Astrocyte (in vitro differentiated cells and primary cell): Measurements from ENCODE around the gene ZDHHC11B. TPM values are rescaled to one million over a fixed set of nuclear protein-coding genes. Genes with fewer than 3 reads are reported as not detected.
"Not testable (repeated sequence)": the region's sequence is repeated elsewhere in the genome, so short reads cannot be mapped to it uniquely, and the experiment has no call there.

Experiments used
- DNase-seq: peaks from one replicate; pipeline ENCODE4 v3.0.0-alpha.2; 2010; ENCODE audit warnings: low read depth
- FAIRE-seq: peaks from 2 replicates; lab custom pipeline; 2011; peaks lifted over from hg19 to GRCh38; lab: Jason Lieb, UNC
- H2AFZ ChIP-seq: 2 replicates; pipeline ENCODE4 v1.6.0; 2012; ENCODE audit warnings: low read depth, low read length, inconsistent platforms
- H3K27ac ChIP-seq: 2 replicates; pipeline ENCODE4 v1.5.1; 2011; ENCODE audit warnings: low read depth, low read length, inconsistent platforms
- H3K27me3 ChIP-seq: 2 replicates; pipeline ENCODE4 v1.6.0; 2011; ENCODE audit warnings: low read length, inconsistent platforms; ENCODE audit not compliant: insufficient read depth
- H3K36me3 ChIP-seq: 2 replicates; pipeline ENCODE4 v1.5.1; 2011; ENCODE audit warnings: low read length, inconsistent platforms; ENCODE audit not compliant: insufficient read depth
- H3K4me1 ChIP-seq: 2 replicates; pipeline ENCODE4 v1.5.1; 2011; ENCODE audit warnings: low read length, inconsistent platforms; ENCODE audit not compliant: insufficient read depth
- H3K4me2 ChIP-seq: 2 replicates; pipeline ENCODE4 v1.6.0; 2012; ENCODE audit warnings: low read length, inconsistent platforms
- H3K4me3 ChIP-seq: 2 replicates; pipeline ENCODE4 v1.5.1; 2011; ENCODE audit warnings: low read depth, mild to moderate bottlenecking, low read length, inconsistent platforms; ENCODE audit not compliant: insufficient read depth
- H3K79me2 ChIP-seq: 2 replicates; pipeline ENCODE4 v1.6.0; 2012; ENCODE audit warnings: mild to moderate bottlenecking, low read length, inconsistent platforms; ENCODE audit not compliant: insufficient read depth
- H3K9ac ChIP-seq: 2 replicates; pipeline ENCODE4 v1.6.0; 2012; ENCODE audit warnings: mild to moderate bottlenecking, low read length, inconsistent platforms
- H3K9me3 ChIP-seq: 2 replicates; pipeline ENCODE4 v1.5.1; 2012; ENCODE audit warnings: low read depth, mild to moderate bottlenecking, low read length, inconsistent platforms; ENCODE audit not compliant: insufficient read depth
- H4K20me1 ChIP-seq: 2 replicates; pipeline ENCODE4 v1.6.0; 2012; ENCODE audit warnings: low read length, inconsistent platforms; ENCODE audit not compliant: insufficient read depth
- H3K27ac Mint-ChIP-seq: one replicate; pipeline ENCODE4 v1.8.0; 2021; ENCODE audit warnings: mild to moderate bottlenecking, mixed read lengths; ENCODE audit not compliant: unreplicated experiment
- H3K27me3 Mint-ChIP-seq: one replicate; pipeline ENCODE4 v1.8.0; 2021; ENCODE audit warnings: low read depth, mixed read lengths; ENCODE audit not compliant: unreplicated experiment
- H3K36me3 Mint-ChIP-seq: one replicate; pipeline ENCODE4 v1.8.0; 2021; ENCODE audit warnings: low read depth, mixed read lengths; ENCODE audit not compliant: unreplicated experiment
- H3K4me1 Mint-ChIP-seq: one replicate; pipeline ENCODE4 v1.8.0; 2021; ENCODE audit warnings: low read depth, mixed read lengths; ENCODE audit not compliant: unreplicated experiment
- H3K4me3 Mint-ChIP-seq: one replicate; pipeline ENCODE4 v1.8.0; 2021; ENCODE audit warnings: mild to moderate bottlenecking, moderate library complexity, mixed read lengths; ENCODE audit not compliant: unreplicated experiment
- H3K9me3 Mint-ChIP-seq: one replicate; pipeline ENCODE4 v1.8.0; 2021; ENCODE audit warnings: mild to moderate bottlenecking, mixed read lengths; ENCODE audit not compliant: unreplicated experiment
- CTCF ChIP-seq: IDR thresholded peaks from 2 replicates; pipeline ENCODE4 v1.5.1; 2011; ENCODE audit warnings: low read depth, mild to moderate bottlenecking, inconsistent platforms, low read length, moderate library complexity; ENCODE audit not compliant: insufficient read depth
- EZH2 ChIP-seq: IDR thresholded peaks from 2 replicates; pipeline ENCODE4 v1.6.1; 2012; ENCODE audit warnings: mild to moderate bottlenecking, low read length, inconsistent platforms; ENCODE audit not compliant: insufficient read depth
- total RNA-seq: library from RNA; stranded (reverse); gene quantifications from 2 replicates; pipeline ENCODE4 v1.2.1, GENCODE V29; 2021

The ZDHHC11B gene
- total RNA-seq, 1 donor from 2014 or later: 0.23 TPM

- no peak overlapping the region for H3K27ac Mint-ChIP-seq
Observed at GRCh38 chr5:776862-777711, 7.4 kb downstream of the ZDHHC11B start.

DNA sequence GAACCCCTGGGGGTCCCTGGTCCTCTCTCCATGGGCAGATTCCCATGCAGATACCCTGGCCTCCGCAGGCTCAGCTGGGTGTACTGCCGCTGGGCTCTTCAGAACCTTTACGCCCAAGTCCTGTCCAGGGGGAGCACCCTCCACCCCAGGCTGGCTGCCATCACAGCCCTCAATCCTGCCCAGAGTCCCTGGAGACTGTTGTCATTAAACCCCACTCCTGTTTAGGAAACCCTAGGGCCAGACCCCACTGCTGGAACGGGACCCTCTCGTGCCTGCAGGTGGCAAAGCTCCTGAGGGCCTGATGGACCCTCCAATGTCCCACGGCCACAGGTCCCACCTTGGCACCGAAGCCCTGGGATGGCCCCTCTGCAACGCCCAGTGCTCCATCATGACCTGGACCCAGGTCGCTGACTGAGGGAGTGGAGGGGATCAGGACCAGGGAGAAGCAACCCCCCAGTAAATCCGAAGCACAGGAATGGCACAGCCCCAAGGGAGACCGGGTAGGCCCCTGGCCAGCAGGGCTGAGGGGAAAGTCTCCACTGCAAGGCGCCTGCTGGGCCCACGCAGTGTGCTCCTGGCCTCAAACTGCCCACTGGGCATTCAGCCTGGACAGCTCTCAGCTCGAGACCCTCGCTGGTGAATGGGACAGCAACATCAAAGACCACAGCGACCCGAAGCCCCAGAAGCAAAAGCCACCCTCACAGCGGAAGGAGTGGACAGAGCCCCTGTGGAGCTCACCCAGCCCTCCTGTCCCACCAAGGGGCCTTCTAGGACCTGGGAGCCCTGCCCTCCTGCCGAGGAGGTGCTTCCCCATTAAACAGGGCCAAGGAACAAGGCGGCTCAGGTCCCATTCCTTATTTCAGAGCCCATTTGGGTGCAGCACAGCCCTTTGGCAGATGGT lies 8.3 kb downstream of the ZDHHC11B start:
- H3K79me2 ChIP-seq: no peaks in the 10 kb centered on the region
- no peaks in the 10 kb centered on the region for H3K36me3 ChIP-seq
- no peak overlapping the region for H3K9ac ChIP-seq
- Mint-ChIP-seq H3K27ac (no peak overlapping the region), H3K4me3 (no peak overlapping the region), H3K9me3 (peaks cover 5% of the 10 kb centered on the region), H3K4me1 (no peaks in the 10 kb centered on the region), H3K27me3 (peaks cover 18% of the 10 kb centered on the region), H3K36me3 (peaks cover 2% of the 10 kb centered on the region)
- TF ChIP-seq CTCF: no peak
- no peak for TF ChIP-seq EZH2
- H3K27ac ChIP-seq: no peak overlapping the region
- H3K4me2 ChIP-seq: no peak overlapping the region
- DNase-seq: no peak
- FAIRE-seq: no peak
- H3K4me1 ChIP-seq: no peaks in the 10 kb centered on the region
- peaks cover 6% of the 10 kb centered on the region for H3K27me3 ChIP-seq
- no peaks in the 10 kb centered on the region for H4K20me1 ChIP-seq
- no peaks in the 10 kb centered on the region for H3K9me3 ChIP-seq
- no peak overlapping the region for H2AFZ ChIP-seq
- no peak overlapping the region for H3K4me3 ChIP-seq

More at GRCh38 chr5:776862-777711, 7.4 kb downstream of the ZDHHC11B start:
- no peaks in the 10 kb centered on the region for H3K9me3 ChIP-seq
- no peaks in the 10 kb centered on the region for H3K79me2 ChIP-seq
- no peak for TF ChIP-seq EZH2
- TF ChIP-seq CTCF: no peak
- Mint-ChIP-seq H3K9me3 (peaks cover 5% of the 10 kb centered on the region), H3K27me3 (peaks cover 18% of the 10 kb centered on the region), H3K4me3 (no peak overlapping the region), H3K4me1 (no peaks in the 10 kb centered on the region), H3K36me3 (peaks cover 2% of the 10 kb centered on the region)
- DNase-seq (no peak), FAIRE-seq (no peak)
- H3K4me2 ChIP-seq: no peak overlapping the region
- no peak overlapping the region for H3K9ac ChIP-seq
- no peaks in the 10 kb centered on the region for H3K4me1 ChIP-seq
- no peaks in the 10 kb centered on the region for H4K20me1 ChIP-seq
- H3K27me3 ChIP-seq: peaks cover 6% of the 10 kb centered on the region
- H3K4me3 ChIP-seq: no peak overlapping the region
- H2AFZ ChIP-seq: no peak overlapping the region
- H3K36me3 ChIP-seq: no peaks in the 10 kb centered on the region
- H3K27ac ChIP-seq: no peak overlapping the region

GRCh38 chr5:775595-775960 lies 9.0 kb downstream of the ZDHHC11B start:
- not testable (repeated sequence) for FAIRE-seq, H2AFZ ChIP-seq, H3K27me3 ChIP-seq, H3K79me2 ChIP-seq, H4K20me1 ChIP-seq, H3K9ac ChIP-seq, H3K4me1 ChIP-seq, H3K9me3 ChIP-seq, H3K9me3 Mint-ChIP-seq, H3K36me3 ChIP-seq, H3K36me3 Mint-ChIP-seq, DNase-seq, H3K4me3 Mint-ChIP-seq, H3K4me3 ChIP-seq, H3K27ac ChIP-seq, H3K4me1 Mint-ChIP-seq, H3K4me2 ChIP-seq, H3K27ac Mint-ChIP-seq
- H3K27me3 Mint-ChIP-seq: peaks cover 18% of the 10 kb centered on the region

DNA sequence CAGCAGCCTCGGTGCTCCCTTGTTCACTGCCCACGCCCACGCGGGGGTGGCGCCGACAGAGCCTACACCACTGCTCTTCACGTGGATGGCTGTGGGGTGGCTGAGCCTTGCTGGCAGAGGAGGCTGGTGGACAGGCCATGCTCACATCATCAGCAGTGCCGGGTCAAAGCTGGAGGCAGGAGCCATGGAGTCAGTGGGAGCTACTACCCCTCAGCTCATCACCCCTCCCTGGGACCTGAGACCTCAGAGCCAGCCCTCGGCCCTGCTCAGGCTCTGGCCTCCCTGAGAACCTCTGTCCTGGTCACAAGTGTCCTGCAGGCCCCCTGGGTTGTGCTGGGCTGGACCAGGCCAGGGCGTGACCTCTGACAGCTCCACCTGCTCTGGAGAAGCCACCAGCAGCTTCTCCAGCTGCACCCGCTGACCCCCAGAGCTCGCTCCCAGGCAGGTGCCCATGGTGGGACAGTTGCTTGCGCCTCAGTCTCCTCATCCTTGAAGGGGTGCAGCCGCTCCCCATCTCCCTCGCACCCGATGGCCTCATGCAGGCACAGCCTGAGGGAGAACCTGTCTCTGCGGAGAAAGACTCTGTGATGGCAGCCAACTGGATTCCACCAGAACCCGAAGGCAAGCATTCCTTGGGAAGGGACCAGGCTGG lies 9.5 kb downstream of the ZDHHC11B start:
- H2AFZ ChIP-seq, FAIRE-seq, H3K4me3 Mint-ChIP-seq, H3K4me1 Mint-ChIP-seq, H3K9ac ChIP-seq, H3K27me3 ChIP-seq, H3K4me1 ChIP-seq, H3K4me3 ChIP-seq, H4K20me1 ChIP-seq, H3K4me2 ChIP-seq, DNase-seq, H3K9me3 ChIP-seq, H3K27ac Mint-ChIP-seq, H3K36me3 Mint-ChIP-seq, H3K27ac ChIP-seq, H3K9me3 Mint-ChIP-seq, H3K79me2 ChIP-seq, H3K36me3 ChIP-seq: not testable (repeated sequence)
- H3K27me3 Mint-ChIP-seq: peaks cover 18% of the 10 kb centered on the region
